PFSK-1 (cell line): Measurements from ENCODE around the gene FRMD4A.

Experiments used
- POLR2AphosphoS5 ChIP-seq: IDR thresholded peaks from 2 replicates; pipeline ENCODE4 v1.6.1; 2012; ENCODE audit warnings: low read depth, mild to moderate bottlenecking, control low read depth, low read length, moderate library complexity
- REST ChIP-seq, 2 experiments: IDR thresholded peaks; 2 replicates each; pipeline versions ENCODE4 v1.6.1 to v1.8.0; 2011 to 2012; ENCODE audit warnings: low read depth in 2 of 2, low read length in 2 of 2, control low read depth in 1 of 2, inconsistent platforms in 1 of 2, mild to moderate bottlenecking in 1 of 2, moderate library complexity in 1 of 2; ENCODE audit not compliant: insufficient read depth in 1 of 2

GRCh38 chr10:13704964-13705363 is 625.8 kb downstream of the FRMD4A start:
- TF ChIP-seq POLR2AphosphoS5 (no peak), REST (IDR thresholded peaks at IDR 0.05; ENCODE audit: insufficient read depth in 1 of 2, low read depth in 2 of 2, low read length in 2 of 2) (no peak)
